Calu3 (cell line): Measurements from ENCODE around the gene GOLGA6L10. TPM values are rescaled to one million over a fixed set of nuclear protein-coding genes. Genes with fewer than 3 reads are reported as not detected.
"Not testable (repeated sequence)": the region's sequence is repeated elsewhere in the genome, so short reads cannot be mapped to it uniquely, and the experiment has no call there.

Source experiments
- BruUV-seq: library from RNA; stranded (reverse); fragments of 400-500 nt; replicated peaks from 2 replicates; lab custom pipeline; 2021; lab: Mats Ljungman, UMichigan
- CTCF ChIA-PET: fragments of 300-600 bp; sonication (Branson Sonifier 250); formaldehyde crosslinking; loops from one replicate; lab custom pipeline; 2022; ENCODE audit warnings: antibody characterized with exemption; lab: Charles Lee
- DNase-seq: peaks from one replicate; pipeline ENCODE4 v3.0.0; 2022
- H3K27ac Mint-ChIP-seq: one replicate; pipeline ENCODE4 v1.8.0; 2022; ENCODE audit warnings: mixed read lengths; ENCODE audit not compliant: unreplicated experiment
- H3K27me3 Mint-ChIP-seq: one replicate; pipeline ENCODE4 v1.8.0; 2022; ENCODE audit warnings: mixed read lengths; ENCODE audit not compliant: unreplicated experiment
- H3K36me3 Mint-ChIP-seq: one replicate; pipeline ENCODE4 v1.8.0; 2022; ENCODE audit warnings: mild to moderate bottlenecking, moderate library complexity, mixed read lengths; ENCODE audit not compliant: insufficient read depth, unreplicated experiment
- H3K4me1 Mint-ChIP-seq: one replicate; pipeline ENCODE4 v1.8.0; 2022; ENCODE audit warnings: mild to moderate bottlenecking, low read depth, mixed read lengths; ENCODE audit not compliant: unreplicated experiment
- H3K4me3 Mint-ChIP-seq: one replicate; pipeline ENCODE4 v1.8.0; 2022; ENCODE audit warnings: mild to moderate bottlenecking, low read depth, moderate library complexity, mixed read lengths; ENCODE audit not compliant: unreplicated experiment
- H3K9me3 Mint-ChIP-seq: one replicate; pipeline ENCODE4 v1.8.0; 2022; ENCODE audit warnings: low read depth, mixed read lengths; ENCODE audit not compliant: unreplicated experiment
- intact Hi-C: fragments of 100-400 bp; cut with micrococcal nuclease; formaldehyde crosslinking; loops from one replicate; pipeline ENCODE4 v1.10.0; 2022; ENCODE audit not compliant: unreplicated experiment
- total RNA-seq: library from RNA; stranded (reverse); gene quantifications from 2 replicates; pipeline ENCODE4 v1.2.3, GENCODE V29; 2022

GOLGA6L10 gene
- total RNA-seq, 1 experiment from 2014 or later = 1.4 TPM

- H3K9me3 Mint-ChIP-seq, DNase-seq, intact Hi-C loops, H3K27me3 Mint-ChIP-seq, H3K36me3 Mint-ChIP-seq, BruUV-seq, CTCF ChIA-PET, H3K4me3 Mint-ChIP-seq, H3K27ac Mint-ChIP-seq, H3K4me1 Mint-ChIP-seq: not testable (repeated sequence)
Measured at GRCh38 chr15:82332711-82333602, 16.3 kb downstream of the GOLGA6L10 start.

- H3K27me3 Mint-ChIP-seq, BruUV-seq, CTCF ChIA-PET, H3K36me3 Mint-ChIP-seq, DNase-seq, H3K27ac Mint-ChIP-seq, H3K4me1 Mint-ChIP-seq, intact Hi-C loops, H3K4me3 Mint-ChIP-seq, H3K9me3 Mint-ChIP-seq: not testable (repeated sequence)
Measured at GRCh38 chr15:82331576-82332304, 17.5 kb downstream of the GOLGA6L10 start.

- H3K4me3 Mint-ChIP-seq, H3K36me3 Mint-ChIP-seq, intact Hi-C loops, H3K27me3 Mint-ChIP-seq, H3K4me1 Mint-ChIP-seq, H3K27ac Mint-ChIP-seq, H3K9me3 Mint-ChIP-seq, CTCF ChIA-PET, DNase-seq, BruUV-seq: not testable (repeated sequence)
Measured at GRCh38 chr15:82330921-82331320, 18.4 kb downstream of the GOLGA6L10 start.

GRCh38 chr15:82329039-82329438, 20.2 kb downstream of the GOLGA6L10 start:
- BruUV-seq, H3K9me3 Mint-ChIP-seq, intact Hi-C loops, H3K27me3 Mint-ChIP-seq, H3K27ac Mint-ChIP-seq, H3K36me3 Mint-ChIP-seq, H3K4me1 Mint-ChIP-seq, CTCF ChIA-PET, H3K4me3 Mint-ChIP-seq: not testable (repeated sequence)
- DNase-seq = peak; percentile 28

- intact Hi-C loops, H3K27me3 Mint-ChIP-seq, H3K4me3 Mint-ChIP-seq, H3K36me3 Mint-ChIP-seq, DNase-seq, H3K9me3 Mint-ChIP-seq, BruUV-seq, H3K4me1 Mint-ChIP-seq, H3K27ac Mint-ChIP-seq, CTCF ChIA-PET: not testable (repeated sequence)
Measured at GRCh38 chr15:82327372-82327771, 21.9 kb downstream of the GOLGA6L10 start.

GRCh38 chr15:82326896-82327295, 22.4 kb downstream of the GOLGA6L10 start:
- H3K27me3 Mint-ChIP-seq, BruUV-seq, H3K36me3 Mint-ChIP-seq, intact Hi-C loops, H3K4me3 Mint-ChIP-seq, CTCF ChIA-PET, H3K4me1 Mint-ChIP-seq, DNase-seq, H3K9me3 Mint-ChIP-seq, H3K27ac Mint-ChIP-seq: not testable (repeated sequence)

- H3K36me3 Mint-ChIP-seq, H3K9me3 Mint-ChIP-seq, BruUV-seq, H3K27ac Mint-ChIP-seq, intact Hi-C loops, H3K4me3 Mint-ChIP-seq, DNase-seq, CTCF ChIA-PET, H3K4me1 Mint-ChIP-seq, H3K27me3 Mint-ChIP-seq: not testable (repeated sequence)
Measured at GRCh38 chr15:82325646-82326045, 23.6 kb downstream of the GOLGA6L10 start.

GRCh38 chr15:82324831-82325230, 24.4 kb downstream of the GOLGA6L10 start:
- DNase-seq, H3K4me3 Mint-ChIP-seq, H3K36me3 Mint-ChIP-seq, H3K27me3 Mint-ChIP-seq, H3K27ac Mint-ChIP-seq, H3K4me1 Mint-ChIP-seq, H3K9me3 Mint-ChIP-seq, CTCF ChIA-PET, intact Hi-C loops, BruUV-seq: not testable (repeated sequence)

- CTCF ChIA-PET, H3K27me3 Mint-ChIP-seq, DNase-seq, H3K27ac Mint-ChIP-seq, H3K36me3 Mint-ChIP-seq, H3K4me3 Mint-ChIP-seq, H3K4me1 Mint-ChIP-seq, BruUV-seq, intact Hi-C loops, H3K9me3 Mint-ChIP-seq: not testable (repeated sequence)
Measured at GRCh38 chr15:82322488-82322887, 26.8 kb downstream of the GOLGA6L10 start.

- DNase-seq, CTCF ChIA-PET, H3K36me3 Mint-ChIP-seq, H3K27ac Mint-ChIP-seq, H3K27me3 Mint-ChIP-seq, intact Hi-C loops, H3K4me1 Mint-ChIP-seq, H3K4me3 Mint-ChIP-seq, H3K9me3 Mint-ChIP-seq, BruUV-seq: not testable (repeated sequence)
Measured at GRCh38 chr15:82320861-82321260, 28.4 kb downstream of the GOLGA6L10 start.
